Aorta (tissue), 5 donors: ENCODE data around the gene ITPR3. TPM values are rescaled to one million over a fixed set of nuclear protein-coding genes. Genes with fewer than 3 reads are reported as not detected.
A peak's percentile ranks its signal among the peaks of the same experiment; 100 is the strongest.
"Not testable (repeated sequence)": the region's sequence is repeated elsewhere in the genome, so short reads cannot be mapped to it uniquely, and the experiment has no call there.

Experiments used
- ATAC-seq: fragments of 200-7000 bp; cut with Tn5 transposase; one replicate; pipeline ENCODE4 v1.9.1; 2022; ENCODE audit warnings: moderate library complexity; ENCODE audit not compliant: low FRiP score
- DNase-seq, 2 donors: peaks; one replicate each; pipeline ENCODE4 v3.0.0-alpha.2; 2020
- H3K27ac ChIP-seq, 2 donors: one replicate each; pipeline ENCODE4 v1.5.1; 2013; ENCODE audit warnings: low read length in 2 of 2, mild to moderate bottlenecking in 2 of 2, moderate library complexity in 2 of 2, control low read depth in 1 of 2, inconsistent platforms in 1 of 2, low read depth in 1 of 2
- H3K27me3 ChIP-seq, 2 donors: one replicate each; pipeline ENCODE4 v1.6.1; 2013; ENCODE audit warnings: control low read depth in 1 of 2, low read length in 1 of 2, mild to moderate bottlenecking in 1 of 2, moderate library complexity in 1 of 2; ENCODE audit not compliant: insufficient read depth in 2 of 2, control insufficient read depth in 1 of 2
- H3K36me3 ChIP-seq, 2 donors: one replicate each; pipeline ENCODE4 v1.6.1; 2013; ENCODE audit warnings: control low read depth in 1 of 2, low read length in 1 of 2, mild to moderate bottlenecking in 1 of 2; ENCODE audit not compliant: insufficient read depth in 2 of 2, control insufficient read depth in 1 of 2
- H3K4me1 ChIP-seq, 2 donors: one replicate each; pipeline ENCODE4 v1.6.1; 2013; ENCODE audit warnings: low read length in 2 of 2, control low read depth in 1 of 2, mild to moderate bottlenecking in 1 of 2, moderate library complexity in 1 of 2; ENCODE audit not compliant: insufficient read depth in 2 of 2, control insufficient read depth in 1 of 2
- H3K4me3 ChIP-seq, 2 donors: one replicate each; pipeline ENCODE4 v1.5.1; 2013; ENCODE audit warnings: low read length in 2 of 2, control low read depth in 1 of 2, mild to moderate bottlenecking in 1 of 2
- H3K9me3 ChIP-seq: one replicate; pipeline ENCODE4 v1.6.1; 2013; ENCODE audit warnings: mild to moderate bottlenecking, low read length; ENCODE audit not compliant: control insufficient read depth
- WGBS, 2 donors: extraction: QIAGEN DNeasy Blood & Tissue Kit; methylation state at CpG; one replicate each; pipeline ENCODE4 v1.1.7; 2013; 5-methylcytosine and 5-hydroxymethylcytosine counted together
- intact Hi-C, 2 donors: fragments of 100-400 bp; cut with DNase I; formaldehyde crosslinking; loops; one replicate each; pipeline versions ENCODE4 v1.14.2 to v1.15.0; 2022
- polyA plus RNA-seq, 2 donors: library from polyadenylated mRNA; stranded (reverse); fragments of 200-250 nt; gene quantifications; one replicate each; pipeline ENCODE4 v1.2.3, GENCODE V29; 2013
- total RNA-seq, 2 donors: library from RNA; stranded (reverse); fragmentation: NEBNext Ultra II Directional; extraction: Animal tissue kit (Norgen Biotek cat#: 25700); gene quantifications; one replicate each; pipeline ENCODE4 v1.2.1, GENCODE V29; 2021
- donor health status: healthy with polysubstance abuse.
- donor health status: Bipolar disorder and iron deficiency.
- donor health status: DM: no; HTN: no; CAD: no.
- donor health status: DM: no; HTN: no; CAD: no.
- donor health status: DM: yes; HTN: yes; CAD: no.

ITPR3 gene
- total and polyA plus RNA-seq, 4 donors, result 4.6 to 28.8 (median 9.5) TPM

GRCh38 chr6:33628401-33628964 is 7.4 kb downstream of the ITPR3 start:
- no peaks in the 10 kb centered on the region for H3K36me3 ChIP-seq
- intact Hi-C loops, result no loop called here
- no peaks in the 10 kb centered on the region for H3K27me3 ChIP-seq
- DNase-seq, result no peak
- ATAC-seq, result no peak
- WGBS, 2 donors, result 88 to 90% methylated on average over 7 of the region's 7 CpGs
- no peak overlapping the region for H3K4me3 ChIP-seq
- no peaks in the 10 kb centered on the region for H3K9me3 ChIP-seq
- no peaks in the 10 kb centered on the region for H3K4me1 ChIP-seq
- no peak overlapping the region for H3K27ac ChIP-seq

DNA sequence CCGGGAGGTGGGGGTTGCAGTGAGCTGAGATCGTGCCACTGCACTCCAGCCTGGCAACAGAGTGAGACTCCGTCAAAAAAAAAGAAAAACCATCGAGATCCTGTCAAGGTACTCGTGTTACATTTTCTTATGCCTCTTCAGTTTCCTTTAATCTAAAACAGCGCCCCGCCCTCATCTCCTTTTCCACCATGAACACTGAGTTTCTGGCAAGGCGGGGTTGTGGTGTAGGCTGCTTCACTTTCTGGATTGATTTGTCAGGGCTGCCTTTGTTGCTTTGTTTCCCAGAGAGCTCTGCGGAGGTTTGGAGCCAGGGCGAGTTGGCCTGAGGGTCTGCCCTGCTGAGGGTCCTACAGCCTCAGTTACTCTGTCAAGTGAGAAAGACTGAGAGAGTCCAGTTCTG is 8.9 kb downstream of the ITPR3 start:
- intact Hi-C loops, result loop anchor here in 1 of 2 donors (5.0 kb wide), 1 partner anchor 42 kb away; no protein-coding TSS in a partner anchor
- Histone ChIP-seq H3K4me1 (no peaks in the 10 kb centered on the region), H3K27me3 (no peaks in the 10 kb centered on the region)

GRCh38 chr6:33631521-33631920 is 10.4 kb downstream of the ITPR3 start:
- WGBS, 2 donors, result 95 to 97% methylated on average over 13 of the region's 13 CpGs
- not testable (repeated sequence) for ATAC-seq, DNase-seq, H3K27me3 ChIP-seq, H3K4me3 ChIP-seq, H3K9me3 ChIP-seq, H3K36me3 ChIP-seq, H3K27ac ChIP-seq, H3K4me1 ChIP-seq
- intact Hi-C loops, result loop anchor here in 1 of 2 donors (5.0 kb wide), 1 partner anchor 41 kb away; no protein-coding TSS in a partner anchor

More for the DNA sequence above, 8.9 kb downstream of the ITPR3 start:
- ATAC-seq, result no peak
- WGBS, 2 donors, result 87 to 89% methylated on average over 10 of the region's 10 CpGs
- no peaks in the 10 kb centered on the region for H3K9me3 ChIP-seq
- no peak for DNase-seq
- H3K27ac ChIP-seq, result no peak overlapping the region
- H3K36me3 ChIP-seq, result no peaks in the 10 kb centered on the region
- H3K4me3 ChIP-seq, result no peak overlapping the region

DNA sequence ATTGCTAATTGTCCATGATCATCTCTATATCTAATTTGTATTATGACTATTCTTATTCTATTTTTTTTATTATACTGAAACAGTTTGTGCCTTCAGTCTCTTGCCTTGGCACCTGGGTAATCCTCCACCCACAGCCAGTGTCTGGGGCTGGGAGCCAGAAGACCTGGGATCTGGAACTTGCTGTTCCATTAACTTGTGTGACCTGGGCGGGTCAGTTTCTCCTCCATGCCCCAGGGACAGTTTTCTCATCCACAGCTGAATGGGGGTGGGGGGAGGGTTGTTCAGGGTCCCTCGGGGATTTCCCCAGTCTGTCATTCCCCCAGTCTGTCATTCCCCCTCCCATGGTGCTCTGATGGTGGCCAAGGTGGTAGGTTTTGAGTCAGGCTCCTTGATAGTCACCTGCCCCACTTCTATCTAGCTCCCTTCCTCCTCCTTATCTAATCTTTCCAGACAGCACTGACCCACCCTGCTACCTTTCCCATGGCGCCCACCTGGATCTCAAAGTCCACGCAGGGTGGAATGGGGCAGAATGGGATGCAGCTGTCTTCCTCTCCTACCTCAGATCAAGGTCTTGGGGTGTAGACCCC is 10.9 kb downstream of the ITPR3 start:
- ATAC-seq (no peak), DNase-seq (no peak)
- no peak overlapping the region for H3K27ac ChIP-seq
- H3K36me3 ChIP-seq, result no peaks in the 10 kb centered on the region
- intact Hi-C loops, result loop anchor here in 1 of 2 donors (5.0 kb wide), 1 partner anchor 40 kb away; no protein-coding TSS in a partner anchor
- no peaks in the 10 kb centered on the region for H3K9me3 ChIP-seq
- H3K4me3 ChIP-seq, result no peak overlapping the region
- no peaks in the 10 kb centered on the region for H3K27me3 ChIP-seq
- 92% methylated on average over 4 of the region's 4 CpGs for WGBS, 2 donors
- H3K4me1 ChIP-seq, result no peaks in the 10 kb centered on the region

- peak in 1 of 2 donors; percentile 81 for DNase-seq
Measured at GRCh38 chr6:33632558-33633039, 11.5 kb downstream of the ITPR3 start.

GRCh38 chr6:33633084-33633461 is 12.0 kb downstream of the ITPR3 start:
- Histone ChIP-seq H3K36me3 (no peaks in the 10 kb centered on the region), H3K27me3 (no peaks in the 10 kb centered on the region), H3K4me3 (no peak overlapping the region), H3K4me1 (no peaks in the 10 kb centered on the region), H3K9me3 (no peaks in the 10 kb centered on the region), H3K27ac (no peak overlapping the region)
- intact Hi-C loops, result loop anchor here in 1 of 2 donors (5.0 kb wide), 1 partner anchor 39 kb away; no protein-coding TSS in a partner anchor
- peak; percentile 38 for ATAC-seq
- WGBS, 2 donors, result 17 to 18% methylated on average over 21 of the region's 21 CpGs
- DNase-seq, result no peak

More at GRCh38 chr6:33632558-33633039, 11.5 kb downstream of the ITPR3 start:
- Histone ChIP-seq H3K36me3 (no peaks in the 10 kb centered on the region), H3K27ac (no peak overlapping the region), H3K4me1 (no peaks in the 10 kb centered on the region), H3K9me3 (no peaks in the 10 kb centered on the region), H3K4me3 (no peak overlapping the region), H3K27me3 (no peaks in the 10 kb centered on the region)
- ATAC-seq, result peak; percentile 21
- 45 to 52% methylated on average over 6 of the region's 6 CpGs for WGBS, 2 donors
- intact Hi-C loops, result loop anchor here in 1 of 2 donors (5.0 kb wide), 1 partner anchor 40 kb away; no protein-coding TSS in a partner anchor

DNA sequence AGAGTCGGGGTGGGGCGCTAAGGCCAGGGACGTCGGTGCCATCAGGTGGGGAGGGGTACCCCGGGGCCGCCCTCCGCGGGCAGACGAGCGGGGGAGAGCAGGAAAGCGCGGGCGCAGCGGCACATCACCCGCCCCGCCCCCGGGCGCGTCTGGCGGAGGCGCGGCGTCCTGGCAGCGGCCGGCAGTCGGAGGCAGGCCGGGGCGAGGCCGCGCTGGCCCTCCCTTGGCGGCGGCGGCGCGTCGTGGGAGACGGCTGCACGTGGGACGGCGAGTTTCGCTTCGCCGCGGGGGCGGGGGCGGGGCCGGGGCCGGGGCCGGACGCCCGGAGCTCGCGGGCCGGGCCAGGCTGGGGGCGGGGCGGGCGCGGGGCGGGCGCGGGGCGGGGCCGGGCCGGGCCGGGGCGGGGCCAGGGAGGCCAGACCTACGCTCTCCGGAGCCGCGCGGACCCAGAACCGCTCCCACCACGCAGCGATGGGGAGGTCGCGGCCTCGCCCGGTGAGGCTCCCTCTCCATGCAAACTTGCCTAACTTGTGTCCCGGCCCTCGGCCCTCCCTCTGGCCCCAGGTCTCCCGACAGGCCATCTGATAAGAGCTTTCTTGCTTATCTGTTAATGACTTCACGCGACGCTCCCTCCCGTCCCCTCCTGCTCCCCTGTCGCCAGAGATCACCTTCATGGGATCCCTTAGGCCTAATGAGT is 12.5 kb downstream of the ITPR3 start:
- DNase-seq (peak; percentile 77 to 90), ATAC-seq (peak; percentile 82)
- no peaks in the 10 kb centered on the region for H3K4me1 ChIP-seq
- H3K9me3 ChIP-seq, result no peaks in the 10 kb centered on the region
- H3K27ac ChIP-seq, result no peak overlapping the region
- H3K4me3 ChIP-seq, result no peak overlapping the region
- WGBS, 2 donors, result 1% methylated on average over 16 to 86 of the region's 86 CpGs
- intact Hi-C loops, result loop anchor here in 1 of 2 donors (5.0 kb wide), 1 partner anchor 39 kb away; no protein-coding TSS in a partner anchor
- H3K36me3 ChIP-seq, result no peaks in the 10 kb centered on the region
- H3K27me3 ChIP-seq, result no peaks in the 10 kb centered on the region

- DNase-seq (no peak), ATAC-seq (no peak)
- Histone ChIP-seq H3K27ac (no peak overlapping the region), H3K36me3 (no peaks in the 10 kb centered on the region), H3K4me3 (no peak overlapping the region), H3K9me3 (no peaks in the 10 kb centered on the region), H3K4me1 (no peaks in the 10 kb centered on the region), H3K27me3 (no peaks in the 10 kb centered on the region)
- 3 to 5% methylated on average over 15 of the region's 15 CpGs for WGBS, 2 donors
- intact Hi-C loops, result loop anchor here in 1 of 2 donors (5.0 kb wide), 1 partner anchor 38 kb away; no protein-coding TSS in a partner anchor
Measured at GRCh38 chr6:33634161-33634727, 13.1 kb downstream of the ITPR3 start.
